Measurements from ENCODE around the gene NFIX.

The NFIX gene

GRCh38 chr19:13013649-13014048, 18.4 kb downstream of the NFIX start:
- H3K27ac ChIP-seq, result peak overlapping the region; percentile 100
- no peak for TF ChIP-seq CTCF (conservative IDR thresholded peaks at IDR 0.05)

GRCh38 chr19:13014101-13014920, 19.0 kb downstream of the NFIX start:
- H3K27ac ChIP-seq, result peak overlapping the region; percentile 100
- no peak for TF ChIP-seq CTCF (conservative IDR thresholded peaks at IDR 0.05)

GRCh38 chr19:13014921-13015280, 19.6 kb downstream of the NFIX start:
- TF ChIP-seq CTCF (conservative IDR thresholded peaks at IDR 0.05), result no peak
- H3K27ac ChIP-seq, result peak overlapping the region; percentile 100

- peak overlapping the region; percentile 100 for H3K27ac ChIP-seq
Measured at GRCh38 chr19:13015361-13016223, 20.3 kb downstream of the NFIX start.

GRCh38 chr19:13016245-13016627, 21.0 kb downstream of the NFIX start:
- H3K27ac ChIP-seq, result peak overlapping the region; percentile 100
- TF ChIP-seq CTCF (conservative IDR thresholded peaks at IDR 0.05), result no peak

More at GRCh38 chr19:13015361-13016223, 20.3 kb downstream of the NFIX start:
- TF ChIP-seq CTCF (conservative IDR thresholded peaks at IDR 0.05), result no peak

GRCh38 chr19:13016628-13017305, 21.5 kb downstream of the NFIX start:
- no peak for TF ChIP-seq CTCF (conservative IDR thresholded peaks at IDR 0.05)
- peak overlapping the region; percentile 100 for H3K27ac ChIP-seq
